DND-41 (cell line): ENCODE results near the gene RNF157.

ENCODE experiments used
- ATAC-seq: fragments of 200-7000 bp; cut with Tn5 transposase; 3 replicates; pipeline ENCODE4 v1.9.1; 2021; ENCODE audit warnings: low read depth; ENCODE audit not compliant: insufficient read depth
- DNase-seq: peaks from one replicate; pipeline ENCODE4 v3.0.0-alpha.2; 2020
- H2AFZ ChIP-seq: 2 replicates; pipeline ENCODE4 v1.6.0; 2012; ENCODE audit warnings: low read depth, low read length
- H3K27ac ChIP-seq: 2 replicates; pipeline ENCODE4 v1.5.1; 2012; ENCODE audit warnings: low read length, inconsistent platforms
- H3K27me3 ChIP-seq: fragments of 200-600 bp; sonication (generic); 2 replicates; pipeline ENCODE4 v1.6.0; 2012; ENCODE audit warnings: low read length, mild to moderate bottlenecking, inconsistent platforms; ENCODE audit not compliant: insufficient read depth, poor library complexity
- H3K36me3 ChIP-seq: 2 replicates; pipeline ENCODE4 v1.5.1; 2012; ENCODE audit warnings: low read length, inconsistent platforms; ENCODE audit not compliant: insufficient read depth
- H3K4me1 ChIP-seq: 2 replicates; pipeline ENCODE4 v1.5.1; 2012; ENCODE audit warnings: mild to moderate bottlenecking, low read length; ENCODE audit not compliant: insufficient read depth
- H3K4me2 ChIP-seq: 2 replicates; pipeline ENCODE4 v1.6.0; 2012; ENCODE audit warnings: mild to moderate bottlenecking, moderate library complexity, low read length, inconsistent platforms; ENCODE audit not compliant: insufficient read depth
- H3K4me3 ChIP-seq, 2 experiments: fragments of 200-600 bp in 1 of 2; shearing (Covaris generic) in 1 of 2; 2 replicates each; pipeline ENCODE4 v1.5.1; 2012 to 2016; ENCODE audit warnings: inconsistent platforms in 2 of 2, low read length in 2 of 2, mild to moderate bottlenecking in 2 of 2, low read depth in 1 of 2, moderate library complexity in 1 of 2
- H3K79me2 ChIP-seq: 2 replicates; pipeline ENCODE4 v1.6.0; 2012; ENCODE audit warnings: low read length, inconsistent platforms; ENCODE audit not compliant: insufficient read depth
- H3K9ac ChIP-seq: 2 replicates; pipeline ENCODE4 v1.6.0; 2012; ENCODE audit warnings: low read depth, mild to moderate bottlenecking, inconsistent platforms, low read length, moderate library complexity
- H3K9me3 ChIP-seq: 2 replicates; pipeline ENCODE4 v1.5.1; 2012; ENCODE audit warnings: low read length, moderate library complexity, mild to moderate bottlenecking, inconsistent platforms; ENCODE audit not compliant: insufficient read depth, severe bottlenecking
- H4K20me1 ChIP-seq: 2 replicates; pipeline ENCODE4 v1.6.0; 2012; ENCODE audit warnings: low read length; ENCODE audit not compliant: insufficient read depth
- CTCF ChIP-seq: IDR thresholded peaks from 2 replicates; pipeline ENCODE4 v1.5.1; 2012; ENCODE audit warnings: borderline replicate concordance, low read length, moderate library complexity, mild to moderate bottlenecking; ENCODE audit not compliant: poor library complexity, severe bottlenecking; ENCODE audit errors: extremely low read depth
- EZH2 ChIP-seq: IDR thresholded peaks from 3 replicates; pipeline ENCODE4 v1.6.1; 2012; ENCODE audit warnings: borderline replicate concordance, low read depth, mild to moderate bottlenecking, moderate library complexity, low read length, inconsistent platforms; ENCODE audit not compliant: severe bottlenecking

The RNF157 gene

GRCh38 chr17:76179496-76180467 is 60.5 kb downstream of the RNF157 start:
- H3K79me2 ChIP-seq, result no peaks in the 10 kb centered on the region
- no peak for TF ChIP-seq EZH2
- TF ChIP-seq CTCF, result peak; percentile 65

GRCh38 chr17:76178124-76178523 is 62.2 kb downstream of the RNF157 start:
- Histone ChIP-seq H3K9me3 (peaks cover 2% of the 10 kb centered on the region), H2AFZ (peak overlapping the region; percentile 21; the same call in 1 of the 2 replicates), H3K4me3 (no peak overlapping the region), H3K79me2 (no peaks in the 10 kb centered on the region), H3K4me1 (peaks cover 39% of the 10 kb centered on the region), H4K20me1 (no peaks in the 10 kb centered on the region), H3K36me3 (no peaks in the 10 kb centered on the region), H3K4me2 (no peak overlapping the region), H3K27ac (peak overlapping the region; percentile 36), H3K9ac (no peak overlapping the region), H3K27me3 (no peaks in the 10 kb centered on the region)
- DNase-seq (no peak), ATAC-seq (no peak)
- TF ChIP-seq CTCF (no peak), EZH2 (no peak)

More at GRCh38 chr17:76179496-76180467, 60.5 kb downstream of the RNF157 start:
- peak overlapping the region; percentile 42 for H3K9ac ChIP-seq
- DNase-seq (peak; percentile 77), ATAC-seq (peak; percentile 88)
- peak overlapping the region; percentile 86 for H3K27ac ChIP-seq
- H4K20me1 ChIP-seq, result no peaks in the 10 kb centered on the region
- peaks cover 39% of the 10 kb centered on the region for H3K4me1 ChIP-seq
- H3K9me3 ChIP-seq, result peaks cover 2% of the 10 kb centered on the region
- peak overlapping the region in 1 of 2 experiments; percentile 35; a peak in 2 of 4 replicates for H3K4me3 ChIP-seq
- peak overlapping the region; percentile 67 for H2AFZ ChIP-seq
- H3K4me2 ChIP-seq, result peak overlapping the region; percentile 53
- H3K27me3 ChIP-seq, result no peaks in the 10 kb centered on the region
- no peaks in the 10 kb centered on the region for H3K36me3 ChIP-seq

- Histone ChIP-seq H2AFZ (no peak overlapping the region), H4K20me1 (no peaks in the 10 kb centered on the region), H3K9ac (no peak overlapping the region), H3K27me3 (no peaks in the 10 kb centered on the region), H3K36me3 (no peaks in the 10 kb centered on the region), H3K4me2 (no peak overlapping the region), H3K9me3 (peaks cover 2% of the 10 kb centered on the region), H3K4me1 (peaks cover 33% of the 10 kb centered on the region), H3K79me2 (no peaks in the 10 kb centered on the region), H3K4me3 (no peak overlapping the region), H3K27ac (no peak overlapping the region)
- TF ChIP-seq EZH2 (no peak), CTCF (no peak)
- DNase-seq, result no peak
- ATAC-seq, result no peak
Measured at GRCh38 chr17:76176701-76177574, 63.4 kb downstream of the RNF157 start.
